ENCODE results near the gene ADRA1B.

- no peak for TF ChIP-seq SMARCA5 (IDR thresholded peaks at IDR 0.05)
- no peak for TF ChIP-seq EED (IDR thresholded peaks at IDR 0.05; ENCODE audit: low read depth)
- TF ChIP-seq LARP7 (IDR thresholded peaks at IDR 0.05): no peak
- TF ChIP-seq ZBTB11 (CRISPR knock-in tag; IDR thresholded peaks at IDR 0.05): no peak
- no peak for TF ChIP-seq EP300 (IDR thresholded peaks at IDR 0.05; ENCODE audit: borderline replicate concordance in 1 of 2, control insufficient read depth in 1 of 2, low read depth in 2 of 2, low read length in 2 of 2)
- TF ChIP-seq CTCF (IDR thresholded peaks at IDR 0.05 in 2 of 3, conservative IDR thresholded peaks at IDR 0.05 in 1 of 3; ENCODE audit: control insufficient read depth in 2 of 3, extremely low read depth in 1 of 3, insufficient read depth in 1 of 3, low read depth in 3 of 3, low read length in 3 of 3): no peak
- no peak for TF ChIP-seq POLR2AphosphoS2 (IDR thresholded peaks at IDR 0.05; ENCODE audit: low read depth, low read length)
- no peak for TF ChIP-seq KDM1A (IDR thresholded peaks at IDR 0.05; ENCODE audit: borderline replicate concordance)
- no peak for TF ChIP-seq EZH2 (IDR thresholded peaks at IDR 0.05; ENCODE audit: borderline replicate concordance, control insufficient read depth, low read depth, low read length)
- TF ChIP-seq YY1 (IDR thresholded peaks at IDR 0.05; ENCODE audit: low read depth, low read length): no peak
- no peak for TF ChIP-seq PBX3 (IDR thresholded peaks at IDR 0.05; ENCODE audit: insufficient replicate concordance, low read depth, low read length)
- TF ChIP-seq RAD21 (IDR thresholded peaks at IDR 0.05; ENCODE audit: insufficient read depth, low read depth, low read length): no peak
- TF ChIP-seq PML (IDR thresholded peaks at IDR 0.05; ENCODE audit: low read length): no peak
Observed at GRCh38 chr5:159928122-159928909, 12.0 kb downstream of the ADRA1B start.
